B cell (primary cell): ENCODE data around the gene RBBP8NL. TPM values are rescaled to one million over a fixed set of nuclear protein-coding genes. Genes with fewer than 3 reads are reported as not detected.

ENCODE experiments used
- ATAC-seq: fragments of 200-7000 bp; cut with Tn5 transposase; one replicate; pipeline ENCODE4 v1.10.0; 2021; ENCODE audit warnings: low read depth, mild to moderate bottlenecking, moderate number of reproducible peaks, moderate library complexity
- CTCF ChIA-PET: fragments of 350-600 bp; sonication (Branson Sonifier 250); formaldehyde crosslinking; loops from one replicate; lab custom pipeline; 2021; ENCODE audit warnings: antibody characterized with exemption, inconsistent platforms; lab: Charles Lee
- POLR2A ChIA-PET: fragments of 350-600 bp; sonication (Branson Sonifier 250); formaldehyde crosslinking; loops from one replicate; lab custom pipeline; 2021; ENCODE audit warnings: antibody characterized with exemption; lab: Charles Lee
- DNase-seq: peaks from one replicate; pipeline ENCODE4 v3.0.0; 2013
- H2AFZ ChIP-seq: 2 replicates; pipeline ENCODE4 v1.6.1; 2012; ENCODE audit warnings: mild to moderate bottlenecking, low read depth, low read length; ENCODE audit not compliant: insufficient read depth, poor library complexity, severe bottlenecking
- H3K27ac ChIP-seq, 2 donors: 1 replicate in 1 of 2; 2 replicates in 1 of 2; pipeline ENCODE4 v1.5.1; 2012 to 2013; ENCODE audit warnings: low read length in 2 of 2, mild to moderate bottlenecking in 2 of 2, moderate library complexity in 1 of 2
- H3K27me3 ChIP-seq, 4 experiments: fragments of 200-600 bp in 1 of 4; sonication (generic) in 1 of 4; replicated peaks in 1 of 4; 1 replicate in 2 of 4; 2 replicates in 2 of 4; pipeline versions ENCODE4 v1.6.1 to v1.7.0; 2013 to 2016; ENCODE audit warnings: low read length in 3 of 4, mild to moderate bottlenecking in 2 of 4, mixed read lengths in 1 of 4, moderate library complexity in 1 of 4; ENCODE audit not compliant: insufficient read depth in 4 of 4, control insufficient read depth in 3 of 4; ENCODE audit errors: control extremely low read depth in 1 of 4
- H3K36me3 ChIP-seq, 2 experiments: replicated peaks in 1 of 2; 1 replicate in 1 of 2; 2 replicates in 1 of 2; pipeline versions ENCODE4 v1.6.1 to v1.7.1; 2013; ENCODE audit warnings: low read length in 1 of 2; ENCODE audit not compliant: insufficient read depth in 2 of 2, control insufficient read depth in 1 of 2; ENCODE audit errors: control extremely low read depth in 1 of 2, extremely low read depth in 1 of 2
- H3K4me1 ChIP-seq, 2 donors: fragments of 200-600 bp in 1 of 2; sonication (generic) in 1 of 2; 1 replicate in 1 of 2; 2 replicates in 1 of 2; pipeline versions ENCODE4 v1.5.1 to v1.6.1; 2013 to 2017; ENCODE audit warnings: low read length in 2 of 2; ENCODE audit not compliant: control insufficient read depth in 2 of 2, insufficient read depth in 2 of 2
- H3K4me2 ChIP-seq: replicated peaks from 2 replicates; pipeline ENCODE3; 2012; ENCODE audit warnings: mild to moderate bottlenecking, low read depth, low read length; ENCODE audit not compliant: poor library complexity, severe bottlenecking
- H3K4me3 ChIP-seq, 5 experiments: fragments of 200-600 bp in 1 of 5; sonication (generic) in 1 of 5; 1 replicate in 3 of 5; 2 replicates in 2 of 5; pipeline versions ENCODE4 v1.5.1 to v1.7.0; 2011 to 2016; ENCODE audit warnings: low read length in 4 of 5, mild to moderate bottlenecking in 4 of 5, low read depth in 2 of 5, control low read depth in 1 of 5, moderate library complexity in 1 of 5; ENCODE audit not compliant: insufficient read depth in 1 of 5; ENCODE audit errors: control extremely low read depth in 1 of 5, extremely low read depth in 1 of 5
- H3K79me2 ChIP-seq: fragments of 200-600 bp; sonication (generic); one replicate; pipeline ENCODE4 v1.6.0; 2016; ENCODE audit warnings: low read length; ENCODE audit not compliant: control insufficient read depth, insufficient read depth
- H3K9ac ChIP-seq: fragments of 200-600 bp; sonication (generic); 2 replicates; pipeline ENCODE4 v1.6.1; 2017; ENCODE audit warnings: mild to moderate bottlenecking, low read length, moderate library complexity
- H3K9me3 ChIP-seq, 3 donors: one replicate each; pipeline versions ENCODE4 v1.6.1 to v1.7.1; 2013; ENCODE audit warnings: low read length in 2 of 3; ENCODE audit not compliant: control insufficient read depth in 2 of 3, insufficient read depth in 1 of 3; ENCODE audit errors: control extremely low read depth in 1 of 3
- H4K20me1 ChIP-seq: 2 replicates; pipeline ENCODE4 v1.6.0; 2012; ENCODE audit warnings: mild to moderate bottlenecking, low read length; ENCODE audit not compliant: insufficient read depth, control insufficient read depth, poor library complexity, severe bottlenecking
- H3K27ac Mint-ChIP-seq: one replicate; pipeline ENCODE4 v1.8.0; 2021; ENCODE audit warnings: mixed read lengths
- H3K27me3 Mint-ChIP-seq: one replicate; pipeline ENCODE4 v1.8.0; 2021; ENCODE audit warnings: mixed read lengths
- H3K4me1 Mint-ChIP-seq: one replicate; pipeline ENCODE4 v1.8.0; 2021; ENCODE audit warnings: mixed read lengths
- H3K4me3 Mint-ChIP-seq: one replicate; pipeline ENCODE4 v1.8.0; 2021; ENCODE audit warnings: mixed read lengths
- H3K9me3 Mint-ChIP-seq: one replicate; pipeline ENCODE4 v1.8.0; 2022; ENCODE audit warnings: mixed read lengths; ENCODE audit not compliant: insufficient read depth
- CTCF ChIP-seq: fragments of 200-600 bp; IDR thresholded peaks from one replicate; pipeline ENCODE4 v1.8.0; 2022; ENCODE audit warnings: antibody characterized with exemption, mild to moderate bottlenecking
- EZH2 ChIP-seq: IDR thresholded peaks from 2 replicates; pipeline ENCODE4 v1.6.1; 2012; ENCODE audit warnings: borderline replicate concordance, low read depth, mild to moderate bottlenecking, moderate library complexity, low read length; ENCODE audit not compliant: insufficient read depth, poor library complexity, severe bottlenecking
- WGBS: methylation state at CpG from one replicate; pipeline ENCODE4 v1.1.5; 2013; ENCODE audit warnings: missing lambda C conversion rate; ENCODE audit not compliant: insufficient coverage; 5-methylcytosine and 5-hydroxymethylcytosine counted together
- intact Hi-C: fragments of 100-400 bp; cut with micrococcal nuclease; formaldehyde crosslinking; loops from one replicate; pipeline ENCODE4 v1.10.0; 2022
- polyA plus RNA-seq: library from polyadenylated mRNA; depleted of rRNA; stranded (reverse); fragments of >200 nt; gene quantifications from 2 replicates; pipeline ENCODE4 v1.2.3, GENCODE V29; 2012
- total RNA-seq, 2 donors: library from RNA; stranded (reverse); fragments of 120-200 nt in 1 of 2; gene quantifications; 1 replicate in 1 of 2; 2 replicates in 1 of 2; pipeline versions ENCODE4 v1.2.3 to v1.2.4, GENCODE V29; 2013 to 2022

The RBBP8NL gene
- total and polyA plus RNA-seq, 2 donors (not counting 1 experiment from before 2014, with no cell fraction given), result not detected

- TF ChIP-seq EZH2 (no peak), CTCF (no peak)
- no peak overlapping the region for H3K27ac Mint-ChIP-seq
- H3K27me3 ChIP-seq, result no peaks in the 10 kb centered on the region
- ChIA-PET CTCF (no interaction called here), POLR2A (no interaction called here)
- H3K4me3 Mint-ChIP-seq, result no peak overlapping the region
- H3K79me2 ChIP-seq, result no peaks in the 10 kb centered on the region
- H3K4me2 ChIP-seq, result no peak overlapping the region
- DNase-seq (no peak), ATAC-seq (no peak)
- H3K9ac ChIP-seq, result no peak overlapping the region
- intact Hi-C loops, result no loop called here
- no peak overlapping the region for H3K4me3 ChIP-seq
- no peaks in the 10 kb centered on the region for H3K9me3 Mint-ChIP-seq
- no peak overlapping the region for H2AFZ ChIP-seq
- no peak overlapping the region for H3K27ac ChIP-seq
- WGBS, result 96% methylated on average over 3 of the region's 3 CpGs
- H3K4me1 ChIP-seq, result no peaks in the 10 kb centered on the region
- H4K20me1 ChIP-seq, result no peaks in the 10 kb centered on the region
- peaks cover 14% of the 10 kb centered on the region for H3K27me3 Mint-ChIP-seq
- no peaks in the 10 kb centered on the region for H3K36me3 ChIP-seq
- no peaks in the 10 kb centered on the region for H3K9me3 ChIP-seq
- H3K4me1 Mint-ChIP-seq, result no peaks in the 10 kb centered on the region
Measured at GRCh38 chr20:62451970-62452369, 24.6 kb upstream of the RBBP8NL start.

DNA sequence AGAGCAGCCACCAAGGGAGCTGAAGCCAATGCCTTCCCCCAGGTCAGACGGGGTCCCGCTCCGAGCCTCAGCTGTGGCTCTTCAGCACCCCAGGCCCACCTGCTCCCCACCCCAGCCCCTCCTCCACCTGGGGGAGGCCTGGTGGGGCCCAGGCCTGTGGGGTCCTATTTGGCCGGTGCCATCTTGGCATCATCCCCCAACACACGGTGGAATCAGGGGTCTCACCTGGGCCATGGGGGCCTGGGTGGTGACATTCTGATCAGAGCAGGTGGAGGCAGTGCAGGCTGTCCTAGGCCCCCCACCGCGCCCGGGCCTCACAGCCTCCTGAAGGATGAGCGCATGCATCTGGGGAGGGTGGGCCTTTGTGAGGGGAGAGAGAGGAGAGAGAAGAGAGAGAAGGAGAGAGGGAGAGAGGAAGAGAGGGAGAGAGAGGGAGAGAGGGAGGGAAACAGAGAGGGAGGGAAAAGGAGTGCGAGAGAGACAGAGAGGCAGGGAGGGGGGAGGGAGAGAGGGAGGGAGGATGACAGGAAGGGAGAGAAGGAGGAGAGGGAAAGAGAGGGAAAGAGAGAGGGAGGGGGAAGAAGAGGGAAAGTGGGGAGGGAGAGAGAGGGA lies 23.9 kb upstream of the RBBP8NL start:
- POLR2A ChIA-PET, result no interaction called here
- no peak for ATAC-seq
- no peaks in the 10 kb centered on the region for H3K9me3 Mint-ChIP-seq
- 76% methylated on average over 8 of the region's 10 CpGs for WGBS
- Histone ChIP-seq H3K27ac (no peak overlapping the region), H3K79me2 (no peaks in the 10 kb centered on the region), H4K20me1 (no peaks in the 10 kb centered on the region), H3K4me1 (no peaks in the 10 kb centered on the region), H3K36me3 (no peaks in the 10 kb centered on the region), H3K4me3 (no peak overlapping the region), H3K9me3 (no peaks in the 10 kb centered on the region), H2AFZ (no peak overlapping the region), H3K4me2 (no peak overlapping the region), H3K9ac (no peak overlapping the region), H3K27me3 (no peaks in the 10 kb centered on the region)
- no peaks in the 10 kb centered on the region for H3K4me1 Mint-ChIP-seq
- no peak overlapping the region for H3K4me3 Mint-ChIP-seq
- H3K27me3 Mint-ChIP-seq, result peaks cover 12% of the 10 kb centered on the region
- no peak for DNase-seq
- intact Hi-C loops, result no loop called here
- CTCF ChIA-PET, result no interaction called here
- TF ChIP-seq CTCF (no peak), EZH2 (no peak)
- no peak overlapping the region for H3K27ac Mint-ChIP-seq
